GM19193 (cell line): ENCODE measurements around the gene PSENEN.

Source experiments
- POLR2A ChIP-seq: IDR thresholded peaks from 4 replicates; pipeline ENCODE4 v1.6.1; 2011; ENCODE audit not compliant: insufficient read depth, insufficient read length; ENCODE audit errors: extremely low read depth

Gene PSENEN

DNA sequence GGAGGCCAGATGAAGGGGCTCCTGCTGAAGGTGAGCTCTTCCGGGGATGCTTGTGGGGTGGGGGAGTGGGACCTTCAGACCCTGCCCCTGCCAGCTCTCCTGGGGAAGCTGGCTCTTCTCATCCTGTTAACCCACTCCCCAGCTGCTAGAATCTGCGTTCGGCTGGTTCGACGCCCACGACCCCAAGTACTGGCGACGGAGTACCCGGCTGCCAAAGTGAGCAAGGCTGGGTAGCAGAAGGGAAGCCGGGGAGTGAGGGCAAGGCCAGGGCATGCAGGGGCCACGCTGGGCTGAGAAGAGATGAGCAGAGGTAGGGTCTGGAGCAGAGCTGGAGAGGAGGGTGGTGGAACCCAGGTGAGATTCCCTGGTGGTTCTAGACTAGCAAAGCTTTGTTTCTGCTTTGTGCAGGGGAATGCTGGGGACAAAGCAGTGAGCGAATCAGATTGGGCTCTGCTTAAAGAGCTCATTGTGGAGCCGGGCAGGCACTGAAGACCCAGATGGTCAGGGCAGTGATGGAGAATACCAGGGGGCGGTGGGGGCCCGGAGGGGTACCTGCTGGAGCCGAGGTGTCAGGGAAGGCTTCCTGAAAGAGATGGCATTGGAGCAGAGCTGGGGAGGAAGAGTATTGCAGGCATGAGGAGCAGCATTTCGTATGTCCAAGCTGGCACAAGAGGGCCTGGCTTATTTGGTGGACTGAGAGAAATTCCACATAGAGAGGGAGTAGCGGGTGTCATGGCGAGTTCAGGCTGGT is 17.3 kb upstream of the PSENEN start:
- TF ChIP-seq POLR2A = no peak

DNA sequence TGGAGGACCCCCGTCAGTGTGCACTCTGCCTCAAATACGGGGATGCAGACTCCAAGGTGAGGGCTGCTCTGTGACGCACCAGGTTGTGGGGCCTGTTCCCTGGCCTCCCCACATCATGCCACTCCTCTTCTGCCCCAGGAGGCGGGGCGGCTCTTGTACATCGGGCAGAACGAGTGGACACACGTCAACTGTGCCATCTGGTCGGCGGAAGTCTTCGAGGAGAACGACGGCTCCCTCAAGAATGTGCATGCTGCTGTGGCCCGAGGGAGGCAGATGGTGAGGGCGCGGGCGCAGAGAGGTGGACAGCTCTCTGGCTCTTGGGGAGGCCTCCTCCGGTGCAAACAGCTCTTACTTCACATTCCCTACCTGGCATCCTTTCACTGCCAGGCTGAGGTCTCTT is 16.4 kb upstream of the PSENEN start:
- TF ChIP-seq POLR2A = no peak

DNA sequence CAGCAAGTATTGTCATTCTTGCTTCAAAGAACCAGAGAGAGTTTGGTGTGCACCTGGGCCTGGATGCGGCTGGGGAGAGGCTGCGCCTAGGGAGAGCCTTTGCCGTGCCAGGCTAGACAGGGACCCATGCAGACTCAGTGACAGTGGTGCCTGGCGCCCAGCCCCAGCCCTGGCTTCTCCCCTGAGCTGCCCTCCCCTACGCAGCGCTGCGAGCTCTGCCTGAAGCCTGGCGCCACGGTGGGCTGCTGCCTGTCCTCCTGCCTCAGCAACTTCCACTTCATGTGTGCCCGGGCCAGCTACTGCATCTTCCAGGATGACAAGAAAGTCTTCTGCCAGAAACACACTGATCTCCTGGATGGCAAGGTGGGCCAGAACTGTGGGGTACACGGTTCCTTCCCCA is 15.7 kb upstream of the PSENEN start:
- TF ChIP-seq POLR2A = no peak

DNA sequence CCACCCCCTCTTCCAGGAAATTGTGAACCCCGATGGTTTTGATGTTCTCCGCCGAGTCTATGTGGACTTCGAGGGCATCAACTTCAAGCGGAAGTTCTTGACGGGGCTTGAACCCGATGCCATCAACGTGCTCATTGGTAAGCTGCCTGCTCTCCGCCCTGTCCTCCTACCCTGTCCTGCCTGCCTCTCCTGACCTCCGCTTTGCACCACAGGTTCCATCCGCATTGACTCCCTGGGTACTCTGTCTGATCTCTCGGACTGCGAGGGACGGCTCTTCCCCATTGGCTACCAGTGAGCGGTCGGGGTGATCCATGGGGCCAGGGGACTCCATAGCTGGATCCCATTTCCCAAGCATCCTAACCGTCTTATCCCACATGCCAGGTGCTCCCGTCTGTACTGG is 15.1 kb upstream of the PSENEN start:
- TF ChIP-seq POLR2A = no peak

DNA sequence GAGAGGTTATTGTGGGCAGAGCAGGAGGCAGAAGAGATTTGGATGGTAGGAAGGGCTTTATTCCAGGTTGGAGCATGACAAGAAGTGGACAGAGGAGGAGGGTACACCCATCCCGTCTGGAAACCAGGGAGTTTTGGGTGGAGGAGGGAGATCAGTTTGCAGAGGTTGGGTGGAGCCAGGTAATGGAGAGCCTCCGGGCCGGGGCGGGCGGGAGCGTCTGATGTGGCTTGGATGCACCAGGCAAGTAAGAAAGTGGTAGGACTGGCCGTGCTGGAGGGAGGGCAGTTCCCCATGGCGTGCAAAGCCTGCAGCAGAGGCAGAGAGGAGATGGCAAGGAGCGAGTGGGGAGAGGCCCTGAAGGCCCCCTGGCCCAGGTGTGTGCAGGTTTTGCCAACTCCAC is 14.1 kb upstream of the PSENEN start:
- no peak for TF ChIP-seq POLR2A

DNA sequence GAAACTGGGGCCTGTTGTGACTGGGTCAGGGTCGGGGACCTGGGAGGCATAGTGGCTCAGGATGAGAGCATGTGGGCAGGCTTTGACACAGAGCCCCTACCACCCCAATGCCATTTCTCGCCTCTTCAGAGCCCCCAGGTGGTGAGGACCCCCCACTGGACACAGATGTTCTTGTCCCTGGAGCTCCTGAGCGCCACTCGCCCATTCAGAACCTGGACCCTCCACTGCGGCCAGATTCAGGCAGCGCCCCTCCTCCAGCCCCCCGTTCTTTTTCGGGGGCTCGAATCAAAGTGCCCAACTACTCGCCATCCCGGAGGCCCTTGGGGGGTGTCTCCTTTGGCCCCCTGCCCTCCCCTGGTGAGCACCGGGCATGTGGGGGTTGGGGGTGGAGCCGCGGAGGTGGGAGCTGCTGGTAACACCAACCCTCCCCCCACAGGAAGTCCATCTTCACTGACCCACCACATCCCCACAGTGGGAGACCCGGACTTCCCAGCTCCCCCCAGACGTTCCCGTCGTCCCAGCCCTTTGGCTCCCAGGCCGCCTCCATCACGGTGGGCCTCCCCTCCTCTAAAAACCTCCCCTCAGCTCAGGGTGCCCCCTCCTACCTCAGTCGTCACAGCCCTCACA is 13.6 kb upstream of the PSENEN start:
- TF ChIP-seq POLR2A = no peak

DNA sequence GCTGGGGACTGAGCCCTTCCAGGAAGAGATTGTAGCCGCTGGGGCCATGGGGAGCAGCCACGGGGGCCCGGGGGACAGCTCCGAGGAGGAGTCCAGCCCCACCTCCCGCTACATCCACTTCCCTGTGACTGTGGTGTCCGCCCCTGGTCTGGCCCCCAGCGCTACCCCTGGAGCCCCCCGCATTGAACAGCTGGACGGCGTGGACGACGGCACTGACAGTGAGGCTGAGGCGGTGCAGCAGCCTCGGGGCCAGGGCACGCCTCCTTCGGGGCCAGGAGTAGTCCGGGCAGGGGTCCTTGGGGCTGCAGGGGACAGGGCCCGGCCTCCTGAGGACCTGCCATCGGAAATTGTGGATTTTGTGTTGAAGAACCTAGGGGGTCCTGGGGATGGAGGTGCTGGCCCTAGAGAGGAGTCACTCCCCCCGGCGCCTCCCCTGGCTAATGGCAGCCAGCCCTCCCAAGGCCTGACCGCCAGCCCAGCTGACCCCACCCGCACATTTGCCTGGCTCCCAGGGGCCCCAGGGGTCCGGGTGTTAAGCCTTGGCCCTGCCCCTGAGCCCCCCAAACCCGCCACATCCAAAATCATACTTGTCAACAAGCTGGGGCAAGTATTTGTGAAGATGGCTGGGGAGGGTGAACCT is 12.8 kb upstream of the PSENEN start:
- no peak for TF ChIP-seq POLR2A

DNA sequence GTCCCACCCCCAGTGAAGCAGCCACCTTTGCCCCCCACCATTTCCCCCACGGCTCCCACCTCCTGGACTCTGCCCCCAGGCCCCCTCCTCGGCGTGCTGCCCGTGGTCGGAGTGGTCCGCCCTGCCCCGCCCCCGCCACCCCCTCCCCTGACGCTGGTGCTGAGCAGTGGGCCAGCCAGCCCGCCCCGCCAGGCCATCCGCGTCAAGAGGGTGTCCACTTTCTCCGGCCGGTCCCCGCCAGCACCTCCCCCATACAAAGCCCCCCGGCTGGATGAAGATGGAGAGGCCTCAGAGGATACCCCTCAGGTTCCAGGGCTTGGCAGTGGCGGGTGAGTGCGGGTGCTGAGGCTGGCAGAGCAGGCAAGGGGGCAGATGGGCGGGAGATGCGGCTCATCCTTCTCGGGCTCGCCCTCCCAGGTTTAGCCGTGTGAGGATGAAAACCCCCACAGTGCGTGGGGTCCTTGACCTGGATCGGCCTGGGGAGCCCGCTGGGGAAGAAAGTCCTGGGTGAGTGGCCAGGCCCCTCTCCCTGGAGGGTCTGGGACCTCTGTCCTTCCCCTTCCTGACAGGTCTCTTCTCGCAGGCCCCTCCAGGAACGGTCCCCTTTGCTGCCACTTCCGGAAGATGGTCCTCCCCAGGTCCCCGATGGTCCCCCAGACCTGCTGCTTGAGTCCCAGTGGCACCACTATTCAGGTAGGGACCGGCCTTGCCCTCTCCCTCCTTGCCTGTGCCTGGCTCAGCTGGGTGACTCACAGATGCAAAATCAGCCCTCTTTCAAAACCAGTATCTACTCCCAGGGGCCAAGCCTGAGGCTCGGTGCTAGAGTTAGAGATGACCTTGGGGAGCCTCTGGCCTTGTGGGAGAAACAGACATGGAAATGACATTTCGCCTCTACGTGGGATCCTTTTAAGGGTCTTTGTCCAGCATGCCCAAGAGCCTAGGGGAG is 12.0 kb upstream of the PSENEN start:
- peak; percentile 16 for TF ChIP-seq POLR2A

DNA sequence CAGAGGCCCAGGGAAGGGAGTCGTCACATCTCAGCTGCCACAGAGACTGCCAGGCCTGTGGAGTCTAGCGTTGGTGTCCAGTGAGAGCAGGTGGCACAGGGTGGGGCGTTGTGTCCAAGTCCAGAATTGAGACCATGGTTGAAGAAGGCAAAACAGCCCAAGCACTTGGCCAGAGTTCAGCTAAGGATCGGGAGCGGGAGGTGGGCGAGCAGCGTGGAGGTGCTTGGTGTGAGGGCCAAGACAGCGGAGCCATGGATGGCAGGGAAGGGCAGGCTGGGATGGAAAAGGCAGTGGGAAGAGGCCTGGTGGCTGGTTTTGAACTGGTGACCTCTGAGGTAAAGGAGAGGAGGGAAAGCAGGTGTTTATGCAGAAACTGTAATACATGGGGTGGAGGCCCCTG is 11.2 kb upstream of the PSENEN start:
- TF ChIP-seq POLR2A = no peak

DNA sequence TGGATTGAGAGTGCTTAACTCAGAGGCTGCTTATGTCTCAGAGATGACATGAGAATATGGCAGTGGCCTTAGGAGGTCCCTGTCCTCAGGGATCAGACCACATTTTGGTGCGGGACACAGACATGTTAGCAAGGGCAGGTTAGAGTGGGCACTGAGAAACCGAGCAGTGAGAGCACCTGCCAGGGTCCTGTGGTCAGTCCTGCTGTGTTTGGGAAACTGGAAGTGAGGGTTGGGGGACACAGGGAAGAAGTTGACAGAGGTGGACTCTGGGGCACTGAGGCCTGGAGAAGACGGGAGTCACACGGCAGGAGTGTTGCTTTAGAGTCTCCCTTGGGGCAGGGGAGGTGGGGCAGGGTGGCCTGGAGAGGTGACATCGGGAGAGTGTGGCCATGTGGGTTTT is 10.6 kb upstream of the PSENEN start:
- no peak for TF ChIP-seq POLR2A

DNA sequence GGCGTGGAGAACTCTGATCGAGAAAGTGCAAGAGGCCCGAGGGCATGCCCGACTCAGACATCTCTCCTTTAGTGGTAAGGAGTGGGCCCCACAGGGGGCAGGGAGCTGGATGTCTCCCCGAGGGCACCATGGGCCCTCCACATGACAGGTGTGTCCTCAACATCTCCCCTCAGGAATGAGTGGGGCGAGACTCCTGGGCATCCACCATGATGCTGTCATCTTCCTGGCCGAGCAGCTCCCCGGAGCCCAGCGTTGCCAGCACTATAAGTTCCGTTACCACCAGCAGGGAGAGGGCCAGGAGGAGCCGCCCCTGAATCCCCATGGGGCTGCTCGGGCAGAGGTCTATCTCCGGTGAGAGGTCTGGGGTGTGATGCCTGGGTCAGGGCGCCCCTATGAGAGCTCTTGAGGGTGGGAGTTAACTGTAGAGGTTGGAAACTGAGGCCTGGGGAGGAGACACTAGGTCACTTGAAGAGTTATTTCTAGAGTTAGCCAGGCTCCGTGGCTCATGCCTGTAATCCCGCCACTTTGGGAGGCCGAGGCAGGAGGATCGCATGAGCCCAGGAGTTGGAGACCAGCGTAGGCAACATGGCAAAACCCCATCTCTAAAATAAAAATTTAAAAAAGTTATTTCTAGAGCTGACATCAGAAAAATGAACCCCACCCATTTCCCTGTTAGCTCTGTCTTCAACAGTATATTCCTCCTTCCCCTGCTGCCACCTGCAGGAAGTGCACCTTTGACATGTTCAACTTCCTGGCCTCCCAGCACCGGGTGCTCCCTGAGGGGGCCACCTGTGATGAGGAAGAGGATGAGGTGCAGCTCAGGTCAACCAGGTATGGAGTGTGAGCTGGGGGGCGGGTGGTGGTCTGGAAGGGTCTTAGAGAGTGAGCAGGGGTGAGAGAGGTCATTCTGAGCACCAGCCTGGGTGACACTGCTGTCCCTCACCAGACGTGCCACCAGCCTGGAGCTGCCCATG is 8.3 kb upstream of the PSENEN start:
- TF ChIP-seq POLR2A = no peak

DNA sequence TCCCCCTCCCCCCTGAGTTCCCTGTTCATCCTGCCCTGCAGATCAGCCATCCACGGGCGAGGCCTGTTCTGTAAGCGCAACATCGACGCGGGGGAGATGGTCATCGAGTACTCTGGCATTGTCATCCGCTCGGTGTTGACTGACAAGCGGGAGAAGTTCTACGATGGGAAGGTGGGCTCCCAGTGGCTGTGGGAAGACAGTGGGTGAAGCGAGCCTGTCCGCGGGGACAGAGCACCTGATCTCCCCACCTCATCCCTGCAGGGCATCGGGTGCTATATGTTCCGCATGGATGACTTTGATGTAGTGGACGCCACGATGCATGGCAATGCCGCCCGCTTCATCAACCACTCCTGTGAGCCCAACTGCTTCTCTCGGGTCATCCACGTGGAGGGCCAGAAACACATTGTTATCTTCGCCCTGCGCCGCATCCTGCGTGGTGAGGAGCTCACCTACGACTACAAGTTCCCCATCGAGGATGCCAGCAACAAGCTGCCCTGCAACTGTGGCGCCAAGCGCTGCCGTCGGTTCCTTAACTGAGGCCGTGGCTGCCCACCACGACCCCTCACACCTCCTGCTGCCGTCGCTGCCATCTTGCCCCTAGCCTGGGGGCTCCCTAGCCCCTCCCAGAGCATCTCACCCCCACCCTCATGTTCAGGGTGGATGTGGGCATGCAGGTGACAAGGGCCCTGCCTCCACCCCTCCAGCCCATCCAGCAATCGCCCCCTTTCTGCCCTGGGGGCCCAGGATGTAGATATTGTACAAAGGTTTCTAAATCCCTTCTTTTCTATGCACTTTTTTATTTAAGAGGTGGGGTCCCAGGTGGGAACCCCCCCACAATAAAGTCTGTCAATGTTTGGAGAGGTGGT is 7.2 kb upstream of the PSENEN start:
- TF ChIP-seq POLR2A = peak; percentile 11

DNA sequence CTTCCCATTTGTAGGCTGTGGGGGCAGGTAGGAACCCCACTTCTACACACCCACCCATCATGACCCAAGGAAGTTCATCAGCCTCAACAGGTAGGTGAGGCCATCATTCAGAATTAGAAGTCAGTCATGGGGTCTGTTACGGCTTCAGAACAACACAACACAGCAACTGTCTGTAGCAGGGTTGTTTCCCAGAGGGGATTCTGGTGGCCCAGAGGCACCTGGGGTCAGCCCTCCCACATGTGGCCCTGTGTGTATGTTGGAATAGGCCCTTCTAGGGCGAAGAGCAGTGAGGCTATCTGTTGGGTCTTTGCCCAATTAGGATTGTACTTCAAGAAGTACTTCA is 6.6 kb upstream of the PSENEN start:
- TF ChIP-seq POLR2A = no peak
